ENCODE data around the gene DIP2B. TPM values are rescaled to one million over a fixed set of nuclear protein-coding genes. Genes with fewer than 3 reads are reported as not detected.
"Not testable (repeated sequence)": the region's sequence is repeated elsewhere in the genome, so short reads cannot be mapped to it uniquely, and the experiment has no call there.

The DIP2B gene
- total RNA-seq, 1 donor from 2014 or later, result 45.1 TPM

DNA sequence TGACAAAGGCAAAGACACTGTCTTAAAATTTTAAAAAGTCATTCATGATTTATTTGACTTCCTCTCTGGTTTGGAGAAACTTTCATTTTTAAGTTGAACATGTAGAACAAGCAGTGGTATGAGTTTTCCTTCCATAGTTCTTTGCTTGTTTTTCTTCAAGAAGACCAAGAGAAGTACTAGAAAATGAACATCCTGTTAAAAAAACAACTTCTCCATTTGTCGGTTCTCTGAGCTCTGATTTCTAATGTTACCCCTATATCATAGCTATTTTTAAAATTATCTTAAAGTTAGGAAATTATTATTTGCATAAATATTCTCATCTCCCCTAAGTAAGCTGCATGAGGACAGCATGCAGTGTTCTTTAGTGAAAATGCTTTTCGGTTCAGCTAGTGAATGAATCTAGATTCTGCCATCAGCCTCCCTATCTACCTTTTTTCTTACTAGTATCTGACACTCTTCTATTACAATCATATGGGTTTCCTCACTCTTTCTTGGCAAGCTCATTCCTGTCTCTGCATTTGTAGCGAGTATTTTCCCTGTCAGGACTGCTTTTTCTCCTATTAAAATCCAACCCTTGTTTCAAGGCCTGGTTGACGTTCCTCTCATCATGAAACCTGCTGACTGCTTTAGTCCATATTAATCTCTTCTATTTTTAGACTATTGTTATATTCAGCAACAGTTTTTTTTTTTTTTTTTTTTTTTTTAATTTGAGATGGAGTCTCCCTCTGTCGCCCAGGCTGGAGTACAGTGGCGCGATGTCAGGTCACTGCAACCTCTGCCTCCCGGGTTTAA lies 15.8 kb downstream of the DIP2B start:
- TF ChIP-seq, protein P1, sequence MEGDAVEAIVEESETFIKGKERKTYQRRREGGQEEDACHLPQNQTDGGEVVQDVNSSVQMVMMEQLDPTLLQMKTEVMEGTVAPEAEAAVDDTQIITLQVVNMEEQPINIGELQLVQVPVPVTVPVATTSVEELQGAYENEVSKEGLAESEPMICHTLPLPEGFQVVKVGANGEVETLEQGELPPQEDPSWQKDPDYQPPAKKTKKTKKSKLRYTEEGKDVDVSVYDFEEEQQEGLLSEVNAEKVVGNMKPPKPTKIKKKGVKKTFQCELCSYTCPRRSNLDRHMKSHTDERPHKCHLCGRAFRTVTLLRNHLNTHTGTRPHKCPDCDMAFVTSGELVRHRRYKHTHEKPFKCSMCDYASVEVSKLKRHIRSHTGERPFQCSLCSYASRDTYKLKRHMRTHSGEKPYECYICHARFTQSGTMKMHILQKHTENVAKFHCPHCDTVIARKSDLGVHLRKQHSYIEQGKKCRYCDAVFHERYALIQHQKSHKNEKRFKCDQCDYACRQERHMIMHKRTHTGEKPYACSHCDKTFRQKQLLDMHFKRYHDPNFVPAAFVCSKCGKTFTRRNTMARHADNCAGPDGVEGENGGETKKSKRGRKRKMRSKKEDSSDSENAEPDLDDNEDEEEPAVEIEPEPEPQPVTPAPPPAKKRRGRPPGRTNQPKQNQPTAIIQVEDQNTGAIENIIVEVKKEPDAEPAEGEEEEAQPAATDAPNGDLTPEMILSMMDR (IDR thresholded peaks at IDR 0.05; ENCODE audit: unreplicated experiment), result no peak
- Mint-ChIP-seq H3K4me3 (ENCODE audit: unreplicated experiment) (no peak overlapping the region), H3K4me1 (ENCODE audit: unreplicated experiment) (peaks cover 17% of the 10 kb centered on the region), H3K27me3 (ENCODE audit: unreplicated experiment) (no peaks in the 10 kb centered on the region), H3K9me3 (ENCODE audit: unreplicated experiment) (no peaks in the 10 kb centered on the region), H3K36me3 (ENCODE audit: low read depth, unreplicated experiment) (peaks cover under 1% of the 10 kb centered on the region), H3K27ac (ENCODE audit: unreplicated experiment) (peak overlapping the region; percentile 38)
- no peak for DNase-seq (ENCODE audit: low spot score)

DNA sequence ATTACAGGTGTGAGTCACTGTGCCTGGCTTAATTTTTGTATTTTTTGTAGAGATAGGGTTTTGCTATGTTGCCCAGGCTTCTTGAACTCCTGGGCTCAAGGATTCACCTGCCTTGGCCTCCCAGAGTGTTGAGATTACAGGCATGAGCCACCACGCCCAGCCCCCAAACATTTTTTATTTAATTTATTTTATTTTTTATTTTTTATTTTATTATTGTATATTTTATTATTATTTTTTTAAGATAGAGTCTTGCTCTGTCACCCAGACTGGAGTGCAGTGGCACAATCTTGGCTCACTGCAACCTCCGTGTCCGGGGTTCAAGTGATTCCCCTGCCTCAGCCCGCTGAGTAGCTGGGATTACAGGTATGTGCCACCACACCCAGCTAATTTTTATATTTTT lies 17.0 kb downstream of the DIP2B start:
- H3K4me1 Mint-ChIP-seq (ENCODE audit: unreplicated experiment), result peaks cover 18% of the 10 kb centered on the region
- H3K4me3 Mint-ChIP-seq (ENCODE audit: unreplicated experiment); H3K36me3 Mint-ChIP-seq (ENCODE audit: low read depth, unreplicated experiment); H3K27me3 Mint-ChIP-seq (ENCODE audit: unreplicated experiment); H3K27ac Mint-ChIP-seq (ENCODE audit: unreplicated experiment); H3K9me3 Mint-ChIP-seq (ENCODE audit: unreplicated experiment); DNase-seq (ENCODE audit: low spot score): not testable (repeated sequence)

DNA sequence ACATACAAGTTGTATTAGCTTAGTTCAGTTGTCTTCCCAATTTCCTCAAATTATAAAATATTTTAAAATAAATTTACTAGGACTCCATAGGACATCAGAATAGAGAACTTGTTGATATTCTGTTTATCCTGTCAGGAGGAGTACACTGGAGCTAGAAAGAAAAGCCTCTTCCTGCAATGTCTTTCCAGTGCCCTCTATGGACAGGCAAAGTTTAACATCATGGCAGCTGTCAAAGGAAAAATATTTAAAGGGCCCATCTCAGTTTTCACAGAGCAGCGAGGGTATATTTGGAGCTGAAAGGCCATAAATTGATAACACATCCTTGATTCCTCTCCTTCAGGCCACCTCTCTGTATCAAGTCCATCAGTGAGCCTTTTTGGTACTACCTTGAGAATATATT lies 19.0 kb downstream of the DIP2B start:
- H3K27me3 Mint-ChIP-seq (ENCODE audit: unreplicated experiment), result peaks cover 4% of the 10 kb centered on the region
- no peak overlapping the region for H3K27ac Mint-ChIP-seq (ENCODE audit: unreplicated experiment)
- H3K4me3 Mint-ChIP-seq (ENCODE audit: unreplicated experiment), result no peak overlapping the region
- TF ChIP-seq, protein P1 (IDR thresholded peaks at IDR 0.05; ENCODE audit: unreplicated experiment), result no peak
- H3K4me1 Mint-ChIP-seq (ENCODE audit: unreplicated experiment), result peaks cover 19% of the 10 kb centered on the region
- no peaks in the 10 kb centered on the region for H3K9me3 Mint-ChIP-seq (ENCODE audit: unreplicated experiment)
- DNase-seq (ENCODE audit: low spot score), result no peak
- H3K36me3 Mint-ChIP-seq (ENCODE audit: low read depth, unreplicated experiment), result no peaks in the 10 kb centered on the region

DNA sequence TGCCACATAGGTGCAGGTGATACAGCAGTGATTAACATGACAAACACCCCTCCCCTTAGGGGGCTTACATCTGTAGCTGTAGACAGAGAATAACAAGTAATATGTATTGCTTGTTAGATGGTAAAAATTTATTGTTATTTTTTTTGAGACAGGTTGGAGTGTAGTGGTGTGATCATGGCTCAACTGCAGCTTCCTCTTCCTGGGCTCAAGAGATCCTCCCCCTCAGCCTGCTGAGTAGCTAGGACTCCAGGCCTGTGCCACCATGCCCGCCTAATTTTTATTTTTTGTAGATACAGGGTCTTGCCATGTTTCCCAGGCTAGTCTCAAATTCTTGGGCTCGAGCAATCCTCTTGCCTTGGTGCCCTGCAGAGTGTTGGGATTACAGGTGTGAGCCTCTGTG lies 19.8 kb downstream of the DIP2B start:
- peaks cover 22% of the 10 kb centered on the region for H3K4me1 Mint-ChIP-seq (ENCODE audit: unreplicated experiment)
- no peaks in the 10 kb centered on the region for H3K9me3 Mint-ChIP-seq (ENCODE audit: unreplicated experiment)
- H3K36me3 Mint-ChIP-seq (ENCODE audit: low read depth, unreplicated experiment), result no peaks in the 10 kb centered on the region
- no peak overlapping the region for H3K4me3 Mint-ChIP-seq (ENCODE audit: unreplicated experiment)
- peaks cover 4% of the 10 kb centered on the region for H3K27me3 Mint-ChIP-seq (ENCODE audit: unreplicated experiment)
- DNase-seq (ENCODE audit: low spot score), result no peak
- TF ChIP-seq, protein P1 (IDR thresholded peaks at IDR 0.05; ENCODE audit: unreplicated experiment), result no peak
- no peak overlapping the region for H3K27ac Mint-ChIP-seq (ENCODE audit: unreplicated experiment)

DNA sequence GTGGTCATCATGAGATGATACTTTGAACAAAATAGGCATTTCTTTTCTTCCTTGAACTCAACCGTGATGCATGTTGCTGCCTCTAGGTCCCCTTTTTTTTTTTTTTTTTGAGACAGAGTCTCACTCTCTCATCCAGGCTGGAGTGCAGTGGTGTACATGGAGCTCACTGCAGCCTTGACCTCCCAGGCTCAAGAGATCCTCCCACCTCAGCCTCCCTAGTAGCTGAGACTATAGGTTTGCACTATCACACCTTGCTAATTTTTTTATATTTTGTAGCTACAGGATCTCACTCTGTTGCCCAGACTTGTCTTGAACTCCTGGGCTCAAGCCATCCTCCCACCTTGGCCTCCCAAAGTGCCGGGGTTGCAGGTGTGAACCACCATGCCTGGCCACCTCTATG lies 20.6 kb downstream of the DIP2B start:
- DNase-seq (ENCODE audit: low spot score), result no peak
- Mint-ChIP-seq H3K9me3 (ENCODE audit: unreplicated experiment) (no peaks in the 10 kb centered on the region), H3K4me1 (ENCODE audit: unreplicated experiment) (peaks cover 21% of the 10 kb centered on the region), H3K36me3 (ENCODE audit: low read depth, unreplicated experiment) (no peaks in the 10 kb centered on the region), H3K27me3 (ENCODE audit: unreplicated experiment) (peaks cover 4% of the 10 kb centered on the region), H3K27ac (ENCODE audit: unreplicated experiment) (no peak overlapping the region), H3K4me3 (ENCODE audit: unreplicated experiment) (no peak overlapping the region)
- TF ChIP-seq, protein P1 (IDR thresholded peaks at IDR 0.05; ENCODE audit: unreplicated experiment), result no peak
